D721Med (cell line): ENCODE results near the gene ITPR2.
A peak's percentile ranks its signal among the peaks of the same experiment; 100 is the strongest.

Source experiments
- DNase-seq: peaks from one replicate; pipeline ENCODE4 v3.0.0; 2011; ENCODE audit warnings: low spot score; ENCODE audit not compliant: insufficient read length
- FAIRE-seq: peaks from 2 replicates; lab custom pipeline; 2011; peaks lifted over from hg19 to GRCh38; lab: Jason Lieb, UNC
- CTCF ChIP-seq: IDR thresholded peaks from 2 replicates; pipeline ENCODE4 v1.5.1; 2012; ENCODE audit warnings: mild to moderate bottlenecking, control low read depth; ENCODE audit not compliant: insufficient read depth; ENCODE audit errors: missing control alignments

ITPR2 gene

GRCh38 chr12:26534071-26534470 is 298.9 kb downstream of the ITPR2 start:
- FAIRE-seq (no peak), DNase-seq (no peak)
- TF ChIP-seq CTCF, result no peak

GRCh38 chr12:26533211-26533610 is 299.8 kb downstream of the ITPR2 start:
- DNase-seq (no peak), FAIRE-seq (no peak)
- no peak for TF ChIP-seq CTCF

- DNase-seq (no peak), FAIRE-seq (no peak)
- no peak for TF ChIP-seq CTCF
These were observed 302.5 kb downstream of the ITPR2 start for GRCh38 chr12:26530461-26530860.

- DNase-seq (no peak), FAIRE-seq (no peak)
- TF ChIP-seq CTCF, result no peak
These were observed 304.1 kb downstream of the ITPR2 start for GRCh38 chr12:26528943-26529342.

- no peak for TF ChIP-seq CTCF
- FAIRE-seq (no peak), DNase-seq (no peak)
These were observed 305.3 kb downstream of the ITPR2 start for GRCh38 chr12:26527682-26528081.

GRCh38 chr12:26524862-26525465 is 308.0 kb downstream of the ITPR2 start:
- TF ChIP-seq CTCF, result peak; percentile 10
- FAIRE-seq (no peak), DNase-seq (no peak)

GRCh38 chr12:26523708-26524150 is 309.3 kb downstream of the ITPR2 start:
- DNase-seq, result no peak
- FAIRE-seq, result no peak
- no peak for TF ChIP-seq CTCF
